Measurements from ENCODE around the gene ARHGEF6.

The ARHGEF6 gene, protein sequence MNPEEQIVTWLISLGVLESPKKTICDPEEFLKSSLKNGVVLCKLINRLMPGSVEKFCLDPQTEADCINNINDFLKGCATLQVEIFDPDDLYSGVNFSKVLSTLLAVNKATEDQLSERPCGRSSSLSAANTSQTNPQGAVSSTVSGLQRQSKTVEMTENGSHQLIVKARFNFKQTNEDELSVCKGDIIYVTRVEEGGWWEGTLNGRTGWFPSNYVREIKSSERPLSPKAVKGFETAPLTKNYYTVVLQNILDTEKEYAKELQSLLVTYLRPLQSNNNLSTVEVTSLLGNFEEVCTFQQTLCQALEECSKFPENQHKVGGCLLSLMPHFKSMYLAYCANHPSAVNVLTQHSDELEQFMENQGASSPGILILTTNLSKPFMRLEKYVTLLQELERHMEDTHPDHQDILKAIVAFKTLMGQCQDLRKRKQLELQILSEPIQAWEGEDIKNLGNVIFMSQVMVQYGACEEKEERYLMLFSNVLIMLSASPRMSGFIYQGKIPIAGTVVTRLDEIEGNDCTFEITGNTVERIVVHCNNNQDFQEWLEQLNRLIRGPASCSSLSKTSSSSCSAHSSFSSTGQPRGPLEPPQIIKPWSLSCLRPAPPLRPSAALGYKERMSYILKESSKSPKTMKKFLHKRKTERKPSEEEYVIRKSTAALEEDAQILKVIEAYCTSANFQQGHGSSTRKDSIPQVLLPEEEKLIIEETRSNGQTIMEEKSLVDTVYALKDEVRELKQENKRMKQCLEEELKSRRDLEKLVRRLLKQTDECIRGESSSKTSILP

DNA sequence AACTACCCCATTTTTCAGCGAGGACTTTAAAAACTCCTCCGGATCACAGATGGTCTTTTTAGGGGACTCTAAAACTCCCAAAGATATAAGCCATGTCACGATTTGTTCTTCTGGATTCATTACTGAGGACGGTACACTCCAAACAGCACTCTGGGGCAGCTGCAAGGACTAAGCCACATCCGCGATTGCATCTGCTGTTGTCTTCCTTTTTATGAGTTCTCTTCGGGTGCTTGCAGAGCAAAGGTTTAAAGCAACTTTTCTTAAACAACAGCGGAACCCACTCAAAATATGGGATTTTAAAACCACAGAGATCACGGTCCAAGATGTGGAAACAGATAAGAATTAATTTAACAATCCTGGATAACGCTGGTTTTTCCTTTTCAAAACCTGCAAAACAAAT lies at the start of gene ARHGEF6:
Gene ARHGEF6, minus strand, starts transcription at position 170 of the 400 bp plus-strand sequence. Its CDS starts 50 bp downstream, at position 120.
- TF ChIP-seq ZFX (IDR thresholded peaks at IDR 0.05): no peak
- TF ChIP-seq, protein P1, sequence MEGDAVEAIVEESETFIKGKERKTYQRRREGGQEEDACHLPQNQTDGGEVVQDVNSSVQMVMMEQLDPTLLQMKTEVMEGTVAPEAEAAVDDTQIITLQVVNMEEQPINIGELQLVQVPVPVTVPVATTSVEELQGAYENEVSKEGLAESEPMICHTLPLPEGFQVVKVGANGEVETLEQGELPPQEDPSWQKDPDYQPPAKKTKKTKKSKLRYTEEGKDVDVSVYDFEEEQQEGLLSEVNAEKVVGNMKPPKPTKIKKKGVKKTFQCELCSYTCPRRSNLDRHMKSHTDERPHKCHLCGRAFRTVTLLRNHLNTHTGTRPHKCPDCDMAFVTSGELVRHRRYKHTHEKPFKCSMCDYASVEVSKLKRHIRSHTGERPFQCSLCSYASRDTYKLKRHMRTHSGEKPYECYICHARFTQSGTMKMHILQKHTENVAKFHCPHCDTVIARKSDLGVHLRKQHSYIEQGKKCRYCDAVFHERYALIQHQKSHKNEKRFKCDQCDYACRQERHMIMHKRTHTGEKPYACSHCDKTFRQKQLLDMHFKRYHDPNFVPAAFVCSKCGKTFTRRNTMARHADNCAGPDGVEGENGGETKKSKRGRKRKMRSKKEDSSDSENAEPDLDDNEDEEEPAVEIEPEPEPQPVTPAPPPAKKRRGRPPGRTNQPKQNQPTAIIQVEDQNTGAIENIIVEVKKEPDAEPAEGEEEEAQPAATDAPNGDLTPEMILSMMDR (conservative IDR thresholded peaks at IDR 0.05): no peak
- no peak within 1 kb of the TSS for H3K27ac ChIP-seq

DNA sequence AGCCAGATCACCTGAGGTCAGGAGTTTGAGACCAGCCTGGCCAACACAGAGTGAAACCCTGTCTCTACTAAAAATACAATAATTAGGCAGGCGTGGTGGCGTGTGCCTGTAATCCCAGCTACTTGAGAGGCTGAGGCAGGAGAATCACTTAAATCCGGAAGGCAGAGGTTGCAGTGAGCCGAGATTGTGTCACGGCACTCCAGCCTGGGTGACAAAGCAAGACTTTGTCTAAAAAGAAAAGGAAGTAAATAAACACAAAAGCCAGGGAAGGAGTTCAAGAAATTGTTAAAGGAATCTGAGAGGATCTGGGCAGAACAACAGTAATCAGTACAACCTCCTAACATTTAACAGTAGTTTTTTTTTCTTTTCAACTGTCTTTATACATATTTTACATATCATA lies 48.7 kb upstream of the ARHGEF6 start:
- TF ChIP-seq, protein P1 (conservative IDR thresholded peaks at IDR 0.05): no peak
- no peak for TF ChIP-seq ZFX (IDR thresholded peaks at IDR 0.05)
- no peak overlapping the region for H3K27ac ChIP-seq

DNA sequence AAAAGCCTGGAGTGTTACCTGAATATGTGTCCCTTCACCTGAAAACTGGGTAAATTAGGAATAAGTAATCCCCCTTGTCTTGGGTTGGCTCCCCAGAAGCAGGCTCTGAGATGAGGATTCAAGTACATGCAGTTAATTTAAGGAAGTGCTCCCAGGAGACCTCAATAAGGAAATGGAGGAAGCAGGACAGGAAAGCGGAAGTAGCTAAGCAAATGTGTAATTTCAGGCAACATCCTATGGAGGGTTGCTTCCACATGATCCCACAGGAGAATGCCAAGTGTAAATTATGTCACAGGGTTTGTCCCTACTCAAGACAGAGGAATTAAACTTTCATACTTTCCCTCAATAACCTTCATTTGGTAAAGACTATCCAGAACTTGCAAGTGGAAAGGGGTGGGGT lies 48.1 kb upstream of the ARHGEF6 start:
- H3K27ac ChIP-seq: no peak overlapping the region
- TF ChIP-seq ZFX (IDR thresholded peaks at IDR 0.05): no peak
- TF ChIP-seq, protein P1 (conservative IDR thresholded peaks at IDR 0.05): no peak

DNA sequence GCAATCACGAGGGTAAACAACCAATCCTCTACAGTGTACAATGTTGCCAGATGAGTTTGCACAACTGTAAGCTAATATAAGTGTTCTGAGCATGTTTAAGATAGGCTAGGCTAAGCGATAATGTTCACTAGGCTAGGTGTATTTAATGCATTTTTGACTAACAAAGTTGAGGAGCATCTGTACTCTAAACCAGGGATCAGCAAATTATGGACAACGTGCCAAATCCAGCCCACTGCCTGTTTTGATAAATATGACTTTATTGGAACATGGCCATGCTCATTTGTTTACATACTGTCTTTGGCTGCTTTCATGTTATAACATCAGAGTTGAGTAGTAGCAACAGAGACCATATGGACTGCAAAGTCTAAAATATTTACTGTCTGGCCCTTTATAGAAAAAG lies 46.3 kb upstream of the ARHGEF6 start:
- no peak overlapping the region for H3K27ac ChIP-seq
- TF ChIP-seq, protein P1 (conservative IDR thresholded peaks at IDR 0.05): no peak
- TF ChIP-seq ZFX (IDR thresholded peaks at IDR 0.05): no peak

DNA sequence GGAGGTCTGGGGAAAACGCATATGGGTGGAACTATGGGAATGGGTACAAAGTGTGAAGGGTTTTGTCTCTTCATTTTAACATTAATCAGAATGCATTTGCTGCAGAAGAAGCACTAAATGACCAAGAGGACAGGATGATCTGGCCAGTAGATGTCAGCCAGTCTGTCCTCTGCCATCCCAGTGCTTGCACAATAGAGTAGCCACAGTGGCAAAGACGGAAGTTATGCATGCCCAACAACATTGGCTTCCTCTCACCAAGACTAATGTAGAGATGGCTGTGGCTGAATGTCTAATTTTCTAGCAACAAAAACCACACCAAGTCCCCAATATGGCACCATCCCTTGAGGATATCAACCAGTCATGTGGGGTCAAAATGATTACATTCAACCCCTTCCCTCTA lies 45.0 kb upstream of the ARHGEF6 start:
- H3K27ac ChIP-seq: no peak overlapping the region
- TF ChIP-seq, protein P1 (conservative IDR thresholded peaks at IDR 0.05): no peak
- TF ChIP-seq ZFX (IDR thresholded peaks at IDR 0.05): no peak

DNA sequence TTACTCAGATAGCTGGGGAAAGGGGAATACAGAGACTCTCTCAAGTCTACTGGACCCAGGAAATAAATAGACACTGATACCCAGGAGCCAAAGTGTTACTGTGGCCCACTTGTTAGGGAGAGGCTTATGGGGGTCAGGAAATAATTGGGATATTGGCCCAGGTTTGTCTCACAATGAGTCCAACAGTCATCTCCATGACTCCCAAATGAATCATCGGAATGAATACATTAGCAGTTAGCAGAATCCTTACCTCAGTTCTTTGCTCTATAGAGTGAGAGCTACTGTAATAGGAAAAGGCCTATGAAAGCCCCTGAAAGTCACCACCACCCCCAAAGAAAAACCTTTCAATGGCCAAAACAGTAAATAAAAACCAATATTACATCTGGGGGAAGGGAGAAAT lies 42.4 kb upstream of the ARHGEF6 start:
- H3K27ac ChIP-seq: no peak overlapping the region
- TF ChIP-seq ZFX (IDR thresholded peaks at IDR 0.05): no peak
- TF ChIP-seq, protein P1 (conservative IDR thresholded peaks at IDR 0.05): no peak

Measured in C4-2B (cell line).